Amygdala (tissue), 56 donors: ENCODE results near the gene ARFIP1.
"Not testable (repeated sequence)": the region's sequence is repeated elsewhere in the genome, so short reads cannot be mapped to it uniquely, and the experiment has no call there.

Experiments
- DNase-seq, 56 donors: peaks; one replicate each; lab custom pipeline; 2025; lab: John Stamatoyannopoulos, UW

The ARFIP1 gene

GRCh38 chr4:152836936-152837335, 57.2 kb downstream of the ARFIP1 start:
- DNase-seq = no peak

- not testable (repeated sequence) for DNase-seq
Observed at GRCh38 chr4:152839729-152840128, 60.0 kb downstream of the ARFIP1 start.

- no peak for DNase-seq
Observed at GRCh38 chr4:152843481-152844090, 63.8 kb downstream of the ARFIP1 start.

GRCh38 chr4:152847376-152847775, 67.6 kb downstream of the ARFIP1 start:
- no peak for DNase-seq

GRCh38 chr4:152848508-152848907, 68.8 kb downstream of the ARFIP1 start:
- no peak for DNase-seq

GRCh38 chr4:152849350-152849749, 69.6 kb downstream of the ARFIP1 start:
- no peak for DNase-seq

GRCh38 chr4:152850377-152850776, 70.6 kb downstream of the ARFIP1 start:
- DNase-seq = peak in 1 of 56 donors; percentile 9

- no peak for DNase-seq
Observed at GRCh38 chr4:152851226-152851625, 71.5 kb downstream of the ARFIP1 start.

GRCh38 chr4:152853293-152853692, 73.5 kb downstream of the ARFIP1 start:
- DNase-seq = no peak

GRCh38 chr4:152854016-152854415, 74.3 kb downstream of the ARFIP1 start:
- not testable (repeated sequence) for DNase-seq

- no peak for DNase-seq
Observed at GRCh38 chr4:152856960-152857359, 77.2 kb downstream of the ARFIP1 start.

- DNase-seq = no peak
Observed at GRCh38 chr4:152858934-152859333, 79.2 kb downstream of the ARFIP1 start.

GRCh38 chr4:152860046-152860445, 80.3 kb downstream of the ARFIP1 start:
- DNase-seq = no peak

GRCh38 chr4:152862608-152863007, 82.9 kb downstream of the ARFIP1 start:
- DNase-seq = no peak

GRCh38 chr4:152864361-152864760, 84.6 kb downstream of the ARFIP1 start:
- no peak for DNase-seq

GRCh38 chr4:152866432-152866993, 86.8 kb downstream of the ARFIP1 start:
- DNase-seq = not testable (repeated sequence)

- DNase-seq = no peak
Observed at GRCh38 chr4:152870606-152871005, 90.9 kb downstream of the ARFIP1 start.

GRCh38 chr4:152875261-152875660, 95.5 kb downstream of the ARFIP1 start:
- no peak for DNase-seq

- no peak for DNase-seq
Observed at GRCh38 chr4:152877868-152878267, 98.1 kb downstream of the ARFIP1 start.

- no peak for DNase-seq
Observed at GRCh38 chr4:152880263-152880662, 100.5 kb downstream of the ARFIP1 start.

- no peak for DNase-seq
Observed at GRCh38 chr4:152881974-152882373, 102.2 kb downstream of the ARFIP1 start.

- no peak for DNase-seq
Observed at GRCh38 chr4:152885185-152885584, 105.4 kb downstream of the ARFIP1 start.

GRCh38 chr4:152886201-152886600, 106.4 kb downstream of the ARFIP1 start:
- no peak for DNase-seq
